Measurements from ENCODE around the gene GNAL.
"Not testable (repeated sequence)": the region's sequence is repeated elsewhere in the genome, so short reads cannot be mapped to it uniquely, and the experiment has no call there.

GNAL gene

GRCh38 chr18:11886577-11887110, 197.6 kb downstream of the GNAL start:
- H3K4me1 ChIP-seq (ENCODE audit: insufficient read depth, low read length), result no peaks in the 10 kb centered on the region
- no peaks in the 10 kb centered on the region for H3K27me3 ChIP-seq (ENCODE audit: control insufficient read depth in 1 of 2, insufficient read depth in 2 of 2, low read length in 2 of 2)
- no peak overlapping the region for H3K9ac ChIP-seq (ENCODE audit: low read length)
- peaks cover 53% of the 10 kb centered on the region for H3K36me3 ChIP-seq (ENCODE audit: insufficient read depth, low read length)
- no peak overlapping the region for H3K27ac ChIP-seq (ENCODE audit: low read depth, low read length)
- no peaks in the 10 kb centered on the region for H3K9me3 ChIP-seq (ENCODE audit: low read length)
- H3K4me3 ChIP-seq (ENCODE audit: low read depth in 1 of 2, low read length in 2 of 2), result no peak overlapping the region

- Histone ChIP-seq H3K27ac (ENCODE audit: low read depth, low read length) (no peak overlapping the region), H3K36me3 (ENCODE audit: insufficient read depth, low read length) (peaks cover 53% of the 10 kb centered on the region), H3K4me3 (ENCODE audit: low read depth in 1 of 2, low read length in 2 of 2) (no peak overlapping the region), H3K9me3 (ENCODE audit: low read length) (no peaks in the 10 kb centered on the region), H3K4me1 (ENCODE audit: insufficient read depth, low read length) (no peaks in the 10 kb centered on the region), H3K27me3 (ENCODE audit: control insufficient read depth in 1 of 2, insufficient read depth in 2 of 2, low read length in 2 of 2) (no peaks in the 10 kb centered on the region), H3K9ac (ENCODE audit: low read length) (no peak overlapping the region)
Measured at GRCh38 chr18:11887328-11888128, 198.5 kb downstream of the GNAL start.

- Histone ChIP-seq H3K27ac (ENCODE audit: low read depth, low read length) (no peak overlapping the region), H3K36me3 (ENCODE audit: insufficient read depth, low read length) (peaks cover 58% of the 10 kb centered on the region), H3K4me1 (ENCODE audit: insufficient read depth, low read length) (no peaks in the 10 kb centered on the region), H3K4me3 (ENCODE audit: low read depth in 1 of 2, low read length in 2 of 2) (no peak overlapping the region), H3K9ac (ENCODE audit: low read length) (no peak overlapping the region), H3K9me3 (ENCODE audit: low read length) (no peaks in the 10 kb centered on the region), H3K27me3 (ENCODE audit: control insufficient read depth in 1 of 2, insufficient read depth in 2 of 2, low read length in 2 of 2) (no peaks in the 10 kb centered on the region)
Measured at GRCh38 chr18:11888726-11889125, 199.7 kb downstream of the GNAL start.

- no peaks in the 10 kb centered on the region for H3K27me3 ChIP-seq (ENCODE audit: control insufficient read depth in 1 of 2, insufficient read depth in 2 of 2, low read length in 2 of 2)
- no peak overlapping the region for H3K4me3 ChIP-seq (ENCODE audit: low read depth in 1 of 2, low read length in 2 of 2)
- no peaks in the 10 kb centered on the region for H3K9me3 ChIP-seq (ENCODE audit: low read length)
- no peak overlapping the region for H3K9ac ChIP-seq (ENCODE audit: low read length)
- H3K27ac ChIP-seq (ENCODE audit: low read depth, low read length), result no peak overlapping the region
- H3K4me1 ChIP-seq (ENCODE audit: insufficient read depth, low read length), result no peaks in the 10 kb centered on the region
- H3K36me3 ChIP-seq (ENCODE audit: insufficient read depth, low read length), result peaks cover 57% of the 10 kb centered on the region
Measured at GRCh38 chr18:11889284-11889683, 200.2 kb downstream of the GNAL start.

GRCh38 chr18:11891737-11892136, 202.7 kb downstream of the GNAL start:
- no peak overlapping the region for H3K27ac ChIP-seq (ENCODE audit: low read depth, low read length)
- no peak overlapping the region for H3K9ac ChIP-seq (ENCODE audit: low read length)
- H3K9me3 ChIP-seq (ENCODE audit: low read length), result no peaks in the 10 kb centered on the region
- peaks cover 52% of the 10 kb centered on the region for H3K36me3 ChIP-seq (ENCODE audit: insufficient read depth, low read length)
- no peak overlapping the region for H3K4me3 ChIP-seq (ENCODE audit: low read depth in 1 of 2, low read length in 2 of 2)
- H3K4me1 ChIP-seq (ENCODE audit: insufficient read depth, low read length), result no peaks in the 10 kb centered on the region
- H3K27me3 ChIP-seq (ENCODE audit: control insufficient read depth in 1 of 2, insufficient read depth in 2 of 2, low read length in 2 of 2), result no peaks in the 10 kb centered on the region

GRCh38 chr18:11892438-11892837, 203.4 kb downstream of the GNAL start:
- not testable (repeated sequence) for H3K4me3 ChIP-seq (ENCODE audit: low read depth in 1 of 2, low read length in 2 of 2); H3K27ac ChIP-seq (ENCODE audit: low read depth, low read length); H3K9me3 ChIP-seq (ENCODE audit: low read length); H3K9ac ChIP-seq (ENCODE audit: low read length); H3K27me3 ChIP-seq (ENCODE audit: control insufficient read depth in 1 of 2, insufficient read depth in 2 of 2, low read length in 2 of 2); H3K4me1 ChIP-seq (ENCODE audit: insufficient read depth, low read length)
- peaks cover 47% of the 10 kb centered on the region for H3K36me3 ChIP-seq (ENCODE audit: insufficient read depth, low read length)

GRCh38 chr18:11897781-11898180, 208.7 kb downstream of the GNAL start:
- H3K9ac ChIP-seq (ENCODE audit: low read length), result no peak overlapping the region
- H3K36me3 ChIP-seq (ENCODE audit: insufficient read depth, low read length), result peaks cover 31% of the 10 kb centered on the region
- no peaks in the 10 kb centered on the region for H3K9me3 ChIP-seq (ENCODE audit: low read length)
- H3K4me3 ChIP-seq (ENCODE audit: low read depth in 1 of 2, low read length in 2 of 2), result no peak overlapping the region
- H3K27me3 ChIP-seq (ENCODE audit: control insufficient read depth in 1 of 2, insufficient read depth in 2 of 2, low read length in 2 of 2), result no peaks in the 10 kb centered on the region
- H3K27ac ChIP-seq (ENCODE audit: low read depth, low read length), result no peak overlapping the region
- H3K4me1 ChIP-seq (ENCODE audit: insufficient read depth, low read length), result no peaks in the 10 kb centered on the region

- no peaks in the 10 kb centered on the region for H3K9me3 ChIP-seq (ENCODE audit: low read length)
- no peak overlapping the region for H3K4me3 ChIP-seq (ENCODE audit: low read depth in 1 of 2, low read length in 2 of 2)
- no peak overlapping the region for H3K9ac ChIP-seq (ENCODE audit: low read length)
- no peak overlapping the region for H3K27ac ChIP-seq (ENCODE audit: low read depth, low read length)
- no peaks in the 10 kb centered on the region for H3K4me1 ChIP-seq (ENCODE audit: insufficient read depth, low read length)
- H3K36me3 ChIP-seq (ENCODE audit: insufficient read depth, low read length), result peaks cover 29% of the 10 kb centered on the region
- no peaks in the 10 kb centered on the region for H3K27me3 ChIP-seq (ENCODE audit: control insufficient read depth in 1 of 2, insufficient read depth in 2 of 2, low read length in 2 of 2)
Measured at GRCh38 chr18:11899063-11899462, 210.0 kb downstream of the GNAL start.

- Histone ChIP-seq H3K9ac (ENCODE audit: low read length) (no peak overlapping the region), H3K4me1 (ENCODE audit: insufficient read depth, low read length) (no peaks in the 10 kb centered on the region), H3K36me3 (ENCODE audit: insufficient read depth, low read length) (peaks cover 25% of the 10 kb centered on the region), H3K9me3 (ENCODE audit: low read length) (no peaks in the 10 kb centered on the region), H3K27me3 (ENCODE audit: control insufficient read depth in 1 of 2, insufficient read depth in 2 of 2, low read length in 2 of 2) (no peaks in the 10 kb centered on the region), H3K27ac (ENCODE audit: low read depth, low read length) (no peak overlapping the region), H3K4me3 (ENCODE audit: low read depth in 1 of 2, low read length in 2 of 2) (no peak overlapping the region)
Measured at GRCh38 chr18:11901826-11902438, 212.9 kb downstream of the GNAL start.

GRCh38 chr18:11902522-11903292, 213.6 kb downstream of the GNAL start:
- peaks cover 25% of the 10 kb centered on the region for H3K36me3 ChIP-seq (ENCODE audit: insufficient read depth, low read length)
- H3K9me3 ChIP-seq (ENCODE audit: low read length), result no peaks in the 10 kb centered on the region
- H3K4me1 ChIP-seq (ENCODE audit: insufficient read depth, low read length), result no peaks in the 10 kb centered on the region
- no peak overlapping the region for H3K4me3 ChIP-seq (ENCODE audit: low read depth in 1 of 2, low read length in 2 of 2)
- H3K27ac ChIP-seq (ENCODE audit: low read depth, low read length), result no peak overlapping the region
- H3K27me3 ChIP-seq (ENCODE audit: control insufficient read depth in 1 of 2, insufficient read depth in 2 of 2, low read length in 2 of 2), result no peaks in the 10 kb centered on the region
- H3K9ac ChIP-seq (ENCODE audit: low read length), result no peak overlapping the region

GRCh38 chr18:11905613-11906012, 216.5 kb downstream of the GNAL start:
- Histone ChIP-seq H3K27ac (ENCODE audit: low read depth, low read length) (no peak overlapping the region), H3K27me3 (ENCODE audit: control insufficient read depth in 1 of 2, insufficient read depth in 2 of 2, low read length in 2 of 2) (no peaks in the 10 kb centered on the region), H3K9me3 (ENCODE audit: low read length) (no peaks in the 10 kb centered on the region), H3K4me1 (ENCODE audit: insufficient read depth, low read length) (peaks cover 7% of the 10 kb centered on the region), H3K4me3 (ENCODE audit: low read depth in 1 of 2, low read length in 2 of 2) (no peak overlapping the region), H3K9ac (ENCODE audit: low read length) (no peak overlapping the region), H3K36me3 (ENCODE audit: insufficient read depth, low read length) (peaks cover 25% of the 10 kb centered on the region)
